DMS53 treated with DMSO at 0.1 percent for 48 hours (cell line): ENCODE data around the gene GP9.
"Not testable (repeated sequence)": the region's sequence is repeated elsewhere in the genome, so short reads cannot be mapped to it uniquely, and the experiment has no call there.

ENCODE experiments used
- DNase-seq: peaks from one replicate; lab custom pipeline; 2025; ENCODE audit not compliant: unreplicated experiment; lab: John Stamatoyannopoulos, UW

Gene GP9

DNA sequence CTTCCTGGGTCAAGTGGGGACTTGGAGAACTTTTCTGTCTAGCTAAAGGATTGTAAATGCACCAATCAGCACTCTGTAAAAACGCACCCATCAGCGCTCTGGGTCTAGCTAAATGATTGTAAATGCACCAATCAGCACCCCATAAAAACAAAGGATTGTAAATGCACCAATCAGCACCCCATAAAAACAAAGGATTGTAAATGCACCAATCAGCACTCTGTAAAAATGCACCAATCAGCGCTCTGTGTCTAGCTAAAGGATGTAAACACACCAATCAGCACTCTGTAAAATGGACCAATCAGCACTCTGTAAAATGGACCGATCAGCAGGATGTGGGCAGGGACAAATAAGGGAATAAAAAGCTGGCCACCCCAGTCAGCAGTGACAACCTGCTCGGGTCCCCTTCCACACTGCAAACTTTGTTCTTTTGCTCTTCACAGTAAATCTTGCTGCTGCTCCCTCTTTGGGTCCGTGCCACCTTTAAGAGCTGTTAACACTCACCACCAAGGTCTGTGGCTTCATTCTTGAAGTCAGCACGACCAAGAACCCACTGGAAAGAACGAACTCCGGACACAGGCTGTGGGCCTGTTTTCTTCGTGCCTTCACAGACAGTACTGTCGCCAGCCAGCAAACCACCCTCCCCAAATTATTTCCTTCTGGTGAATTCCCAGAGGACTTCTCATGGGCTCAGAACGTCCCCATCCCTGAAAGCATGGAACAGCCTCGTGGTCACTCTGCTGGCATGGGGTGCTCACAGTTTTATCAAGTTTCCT lies 8.9 kb downstream of the GP9 start:
- DNase-seq = not testable (repeated sequence)

DNA sequence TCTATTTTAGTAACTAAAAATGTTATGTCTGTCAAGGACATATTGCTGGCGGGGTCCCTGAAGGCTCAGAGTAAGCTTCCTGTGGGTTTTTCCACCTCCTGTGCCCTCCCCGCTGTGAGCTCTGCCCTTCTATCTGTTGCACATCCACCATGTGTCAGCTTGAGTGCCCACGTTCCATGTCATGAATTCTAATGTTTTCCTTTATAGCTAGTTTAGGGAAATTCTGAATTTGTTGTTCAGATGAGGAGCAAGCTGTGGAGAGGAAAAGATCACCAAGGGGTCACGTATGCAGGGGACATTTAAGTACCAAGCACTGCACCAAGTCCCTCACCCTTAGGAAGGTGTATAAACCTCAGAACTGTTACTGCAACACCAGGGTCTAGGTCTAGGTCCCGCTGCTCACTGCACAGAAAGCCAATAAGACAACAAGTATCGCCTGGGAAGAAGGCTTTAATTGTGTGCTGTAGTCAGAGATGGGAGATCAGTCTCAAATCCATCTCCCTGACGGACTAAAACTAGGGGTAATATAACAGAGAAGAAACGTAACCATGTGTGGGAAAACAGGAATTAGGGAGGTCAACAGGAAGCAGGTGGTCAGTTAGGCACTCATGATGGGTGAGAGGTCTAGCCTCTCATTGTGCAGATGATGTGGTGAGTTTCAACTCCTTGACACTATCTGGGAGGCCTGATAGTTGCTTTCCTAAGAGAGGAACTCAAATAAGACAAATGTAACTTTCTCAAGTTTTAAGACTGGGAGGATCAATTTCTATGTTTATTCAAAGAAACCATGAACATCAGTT lies 9.7 kb downstream of the GP9 start:
- DNase-seq = no peak

DNA sequence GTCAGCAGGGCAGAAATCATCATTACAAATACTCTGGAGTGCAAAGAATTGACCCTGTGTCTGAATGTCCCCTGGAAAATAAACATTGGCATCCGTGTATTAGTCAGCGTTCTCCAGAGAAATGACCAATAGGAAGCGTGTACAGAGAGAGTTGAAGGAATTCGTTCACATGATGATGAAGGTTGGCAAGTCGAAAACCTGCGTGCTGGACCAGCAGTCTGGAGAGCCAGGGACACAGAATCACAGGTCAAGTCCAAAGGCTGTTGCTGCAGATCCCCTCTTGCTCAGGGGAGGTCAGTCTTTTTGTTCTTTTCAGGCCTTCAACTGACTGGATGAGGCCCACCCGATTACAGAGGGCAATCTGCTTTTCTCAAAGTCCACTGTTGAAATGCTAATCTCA lies 16.6 kb downstream of the GP9 start:
- DNase-seq = no peak

DNA sequence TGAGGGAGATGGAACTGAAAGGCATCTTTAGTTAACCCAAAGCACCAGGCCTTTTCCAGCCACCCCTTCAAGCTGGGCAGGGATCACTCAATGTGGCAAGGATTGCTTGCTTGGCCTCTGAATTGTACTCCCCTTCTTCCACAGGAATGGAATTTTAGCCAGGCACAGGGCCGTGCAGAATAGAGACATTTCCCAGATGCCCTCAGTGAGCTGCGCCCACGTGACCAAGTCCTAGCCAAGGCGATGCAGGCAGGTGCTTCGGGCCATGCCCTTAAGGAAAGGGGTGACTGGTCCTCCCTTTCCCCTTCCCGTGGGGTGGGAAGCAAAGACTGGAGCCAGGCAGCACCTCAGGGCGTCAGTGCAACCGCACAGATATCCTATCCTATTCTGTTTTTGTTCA lies 17.9 kb downstream of the GP9 start:
- DNase-seq = no peak

DNA sequence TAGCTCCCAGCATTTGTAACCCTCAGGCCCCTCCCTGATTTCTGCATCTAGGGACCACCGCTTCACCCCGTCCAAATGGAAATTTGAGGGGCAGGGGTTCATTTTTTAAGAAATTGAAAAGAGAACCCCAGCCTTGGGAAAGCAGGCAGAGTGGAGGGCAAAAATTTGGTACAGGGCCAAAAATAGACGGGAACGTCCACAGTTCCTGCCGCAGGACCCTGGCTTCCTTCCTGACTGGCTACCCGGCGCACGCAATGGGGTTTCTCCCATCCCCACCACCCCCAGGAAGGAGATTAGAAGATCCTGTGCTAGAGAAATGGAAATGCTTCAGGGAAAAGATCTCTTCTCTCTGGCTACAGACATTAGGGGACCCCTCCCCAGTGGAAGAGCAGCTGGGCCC lies 20.9 kb downstream of the GP9 start:
- DNase-seq = no peak

DNA sequence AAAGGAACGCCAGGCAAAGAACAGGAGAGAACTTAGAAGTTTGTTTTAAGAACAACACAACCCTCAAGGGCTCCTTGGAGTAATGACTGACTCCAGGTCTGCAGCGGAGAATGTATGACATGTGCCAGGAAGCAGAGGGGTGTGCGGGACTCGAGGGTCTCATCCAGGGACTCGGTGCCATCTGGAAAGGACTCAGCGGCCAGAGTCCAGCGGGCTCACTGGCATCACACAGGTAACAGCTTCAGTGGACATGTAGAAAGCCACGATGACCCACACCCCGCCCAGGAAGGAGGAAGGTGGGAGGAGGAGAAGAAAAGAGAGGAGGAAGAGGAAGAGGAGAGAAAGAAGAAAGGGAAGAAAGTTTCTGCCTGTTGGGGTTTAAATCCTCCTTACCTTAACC lies 21.4 kb downstream of the GP9 start:
- DNase-seq = no peak

DNA sequence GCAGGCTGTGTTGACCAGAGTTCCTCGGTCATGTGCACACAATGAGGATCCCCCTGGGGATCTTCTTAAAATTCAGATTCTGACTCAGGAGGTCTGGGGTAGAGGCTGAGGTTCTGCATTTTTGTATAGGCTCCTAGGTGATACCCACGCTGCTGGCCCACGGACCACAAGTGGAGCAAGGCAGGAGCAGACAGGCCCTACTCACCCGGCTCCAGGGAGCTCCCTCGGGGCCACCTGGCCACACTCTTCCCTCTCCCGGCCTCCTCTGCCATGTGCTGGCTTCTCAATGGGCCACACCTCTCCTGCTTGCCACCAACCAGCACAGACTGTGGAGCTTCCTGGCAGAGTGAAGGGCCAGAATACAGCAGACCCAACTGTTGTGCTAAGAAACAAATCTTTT lies 23.9 kb downstream of the GP9 start:
- no peak for DNase-seq

DNA sequence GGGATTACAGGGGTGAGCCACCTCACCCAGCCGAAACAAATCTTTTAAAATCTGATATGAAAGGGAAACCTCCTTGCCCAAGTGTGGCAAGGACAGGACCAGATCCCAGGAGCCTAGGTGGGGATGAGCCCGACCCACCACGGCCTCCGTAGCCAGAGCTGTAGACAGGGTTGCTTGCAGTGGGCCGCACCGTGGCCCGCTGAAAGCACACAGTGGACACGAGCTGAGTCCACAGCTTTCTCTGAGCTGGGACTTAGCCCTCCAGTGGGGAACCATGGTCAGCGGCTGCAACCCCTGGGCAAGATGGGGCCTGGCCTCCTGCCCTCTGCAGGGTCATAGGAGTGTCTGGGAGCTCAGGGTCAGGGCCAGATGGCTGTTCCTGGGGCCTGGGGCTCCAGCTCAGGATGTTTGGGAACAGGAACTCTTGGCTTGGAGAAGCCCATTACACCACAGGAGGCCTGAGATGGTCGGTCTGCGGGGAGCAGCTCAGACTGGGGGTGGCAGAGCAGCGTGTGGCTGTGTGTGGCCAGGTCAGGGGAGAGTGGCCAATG lies 24.7 kb downstream of the GP9 start:
- no peak for DNase-seq

DNA sequence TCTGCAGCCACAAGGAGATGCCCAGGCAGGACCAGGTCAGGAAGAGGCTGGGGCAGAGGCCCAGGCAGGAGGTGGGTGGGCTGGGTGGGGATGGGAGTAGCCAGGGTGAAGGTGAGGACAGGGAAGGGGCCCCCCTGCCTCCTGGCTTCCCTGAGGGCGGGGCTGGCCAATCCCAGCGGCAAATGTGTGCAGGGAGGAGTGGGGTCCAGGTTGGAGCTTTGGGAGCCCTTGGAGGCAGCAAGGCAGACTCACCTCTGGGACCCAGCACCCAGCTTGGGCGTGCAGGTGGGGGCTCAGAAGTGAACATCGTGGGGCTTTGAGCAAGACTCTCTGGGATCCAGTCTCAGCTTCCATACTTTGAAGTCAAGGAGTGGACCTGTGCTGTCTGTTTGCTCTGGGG lies 25.2 kb downstream of the GP9 start:
- DNase-seq = no peak

DNA sequence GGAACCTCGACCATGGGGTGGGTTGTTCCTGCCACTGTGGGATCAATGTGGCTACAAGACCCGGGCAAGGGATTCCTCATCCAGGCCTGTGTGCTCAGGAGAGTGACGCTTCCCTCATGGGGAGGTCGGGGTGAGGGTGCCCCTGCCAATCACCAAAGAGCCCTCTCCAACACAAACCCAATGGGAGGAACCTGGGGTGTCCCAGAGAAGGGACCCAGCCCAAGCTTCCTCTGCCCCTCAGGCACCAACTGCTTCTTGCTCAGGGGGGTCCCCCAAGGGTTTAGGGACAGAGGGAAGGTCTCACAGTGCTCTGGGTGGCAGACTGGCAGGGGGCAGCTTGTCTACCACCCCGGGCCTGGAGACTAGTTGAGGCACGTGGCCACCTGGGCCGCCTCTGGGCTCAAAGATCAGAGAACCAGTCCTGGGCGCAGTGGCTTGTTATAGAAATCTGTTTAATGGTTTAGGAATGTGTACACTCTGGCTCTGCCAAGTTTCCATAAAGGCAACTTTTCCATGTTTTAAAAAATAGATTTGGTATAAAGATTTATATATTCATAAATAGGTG lies 26.6 kb downstream of the GP9 start:
- DNase-seq = no peak

DNA sequence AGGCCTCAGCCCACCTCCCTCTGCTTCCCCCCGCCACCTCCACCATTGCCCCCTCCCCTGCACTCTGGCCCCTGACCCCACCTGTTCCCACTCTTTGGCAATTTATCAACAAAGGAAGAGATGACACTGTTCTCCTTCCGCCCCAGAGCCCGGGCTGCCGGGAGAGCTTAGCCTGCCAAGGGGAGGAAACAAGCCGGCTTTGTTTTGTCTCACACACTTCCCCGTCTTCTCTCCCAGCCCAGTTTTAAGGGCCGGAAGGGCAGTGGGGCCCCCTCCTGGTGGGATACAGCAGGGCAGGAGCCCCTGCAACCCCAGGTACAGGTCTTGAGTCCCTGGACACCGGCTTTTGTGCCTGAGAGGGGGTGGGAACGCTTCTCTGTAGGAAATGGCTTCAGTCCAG lies 27.3 kb downstream of the GP9 start:
- not testable (repeated sequence) for DNase-seq

DNA sequence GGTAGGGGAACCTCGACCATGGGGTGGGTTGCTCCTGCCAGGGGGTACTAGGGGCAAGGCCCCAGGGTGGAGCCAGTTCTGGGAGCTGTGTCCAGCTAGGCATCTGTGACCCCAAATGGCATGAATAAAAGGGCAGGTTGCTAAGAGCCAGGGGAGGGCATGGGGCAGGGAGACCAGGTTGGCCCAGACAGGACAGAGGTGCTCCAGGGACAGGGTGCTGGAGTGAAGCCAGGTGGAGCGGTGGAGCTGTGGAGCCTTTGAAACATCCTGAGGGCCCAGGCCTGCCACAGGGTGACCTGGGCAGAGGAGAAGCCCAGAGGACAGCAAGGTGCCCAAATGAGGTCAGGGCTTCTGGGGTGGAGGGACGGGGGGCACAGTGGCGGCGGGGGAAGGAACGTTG lies 27.7 kb downstream of the GP9 start:
- DNase-seq = not testable (repeated sequence)

DNA sequence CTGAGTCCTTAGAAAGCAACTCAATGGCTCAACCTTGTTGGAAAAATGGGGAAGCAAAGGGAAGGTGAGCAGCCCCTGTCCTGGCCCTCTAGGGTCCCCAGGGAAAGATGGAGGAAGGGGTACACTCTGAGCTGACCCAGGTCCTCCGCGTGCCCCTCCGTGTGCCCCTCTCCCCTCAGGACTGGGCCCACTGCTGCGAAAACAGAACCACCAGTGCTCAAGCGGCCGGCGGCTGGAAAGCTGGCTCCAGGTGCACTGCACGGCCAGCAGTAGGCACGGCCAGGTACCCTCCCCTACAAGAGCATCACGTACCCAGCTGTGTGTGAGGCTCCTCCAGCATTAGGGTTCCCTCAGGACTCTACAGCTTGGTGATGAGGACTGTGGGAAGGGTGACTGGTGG lies 34.7 kb downstream of the GP9 start:
- DNase-seq = no peak

DNA sequence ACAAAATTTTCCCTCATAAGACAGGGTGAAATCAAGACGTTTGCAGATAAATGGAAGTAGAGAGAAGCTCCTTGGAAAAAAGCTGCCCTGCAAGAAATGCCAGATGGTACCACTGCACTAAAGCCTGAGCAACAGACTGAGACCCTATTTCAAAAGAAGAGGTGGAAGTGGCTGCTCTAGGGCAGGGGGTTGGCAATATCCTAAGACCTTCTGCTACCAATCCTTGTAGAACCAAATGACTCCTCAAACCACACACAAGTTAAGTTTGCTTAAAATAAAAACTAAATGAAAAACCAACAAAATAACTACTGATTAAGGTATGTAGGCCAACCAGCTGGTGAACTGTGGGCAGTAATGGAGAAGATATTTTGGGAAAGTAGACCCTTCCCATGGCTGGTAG lies 39.7 kb downstream of the GP9 start:
- DNase-seq = no peak

DNA sequence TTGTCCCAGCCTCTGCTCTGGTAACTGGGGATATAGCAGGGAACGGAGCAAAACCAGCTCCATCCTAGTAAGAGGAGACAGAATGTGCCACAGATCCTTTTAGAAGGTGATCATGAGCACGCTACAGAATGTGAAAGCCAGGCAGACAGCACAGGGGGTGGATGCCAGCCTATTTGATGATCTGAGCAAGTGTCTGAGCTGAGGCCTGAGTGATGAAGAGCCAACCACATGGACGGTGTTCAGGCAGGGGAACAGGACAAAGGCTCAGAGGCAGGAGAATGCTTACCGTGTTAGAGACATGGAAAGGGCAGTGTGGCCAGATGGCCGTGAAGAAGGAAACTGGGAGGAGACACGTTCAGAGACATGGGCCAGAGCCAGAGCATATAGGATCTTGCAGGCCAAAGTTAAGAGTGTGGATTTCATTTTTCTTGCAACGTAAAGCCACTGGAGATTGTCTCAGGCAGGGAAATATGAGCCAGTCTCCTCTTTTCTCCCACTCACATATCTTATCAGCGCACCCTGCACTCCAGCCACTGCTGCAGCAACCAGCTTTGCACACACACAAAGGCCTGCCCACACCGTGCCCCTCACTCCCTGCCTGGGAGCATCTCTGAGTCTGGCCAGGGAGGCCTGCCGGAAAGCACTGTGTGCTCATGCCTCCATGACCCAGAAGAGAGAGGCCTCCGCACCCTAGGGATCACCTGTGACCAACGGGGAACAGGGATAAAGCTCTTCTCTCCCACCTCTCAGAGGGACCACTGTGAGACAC lies 41.0 kb downstream of the GP9 start:
- DNase-seq = no peak

DNA sequence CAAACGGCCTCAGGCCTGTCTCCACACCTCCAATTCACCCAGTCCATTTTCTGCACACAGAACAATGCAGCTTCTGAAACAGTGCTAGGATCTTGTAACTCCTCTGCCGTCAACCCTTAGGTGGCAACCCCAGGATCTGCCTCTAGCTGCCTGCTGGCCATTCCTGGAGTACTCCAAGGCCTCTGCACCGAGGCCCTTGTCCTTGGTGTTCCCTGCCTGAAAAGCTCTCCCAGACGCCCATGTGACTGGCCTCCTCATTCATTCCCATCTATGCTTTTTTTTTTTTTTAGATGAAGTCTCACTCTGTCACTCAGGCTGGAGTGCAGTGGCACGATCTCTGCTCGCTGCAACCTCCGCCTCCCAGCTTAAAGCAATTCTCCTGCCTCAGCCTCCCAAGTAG lies 42.7 kb downstream of the GP9 start:
- no peak for DNase-seq

DNA sequence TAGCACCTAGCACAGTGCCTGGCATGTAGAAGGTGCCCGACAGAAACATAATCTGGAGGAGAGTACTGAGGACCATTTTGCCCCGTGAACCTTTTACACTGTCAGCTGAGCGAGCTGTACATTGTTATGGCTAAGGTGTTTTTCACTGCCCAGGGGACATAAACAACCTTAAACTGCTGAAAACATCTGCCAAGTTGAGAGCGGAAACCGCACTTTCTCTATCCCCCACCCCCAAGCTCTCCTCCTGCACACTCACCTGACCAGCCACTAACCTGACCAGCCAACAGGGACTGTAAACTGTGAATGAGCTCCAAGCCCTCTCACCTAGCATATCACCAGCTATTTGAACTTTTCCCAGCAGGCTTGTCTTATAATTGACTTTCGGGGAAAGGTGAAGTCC lies 43.5 kb downstream of the GP9 start:
- no peak for DNase-seq

DNA sequence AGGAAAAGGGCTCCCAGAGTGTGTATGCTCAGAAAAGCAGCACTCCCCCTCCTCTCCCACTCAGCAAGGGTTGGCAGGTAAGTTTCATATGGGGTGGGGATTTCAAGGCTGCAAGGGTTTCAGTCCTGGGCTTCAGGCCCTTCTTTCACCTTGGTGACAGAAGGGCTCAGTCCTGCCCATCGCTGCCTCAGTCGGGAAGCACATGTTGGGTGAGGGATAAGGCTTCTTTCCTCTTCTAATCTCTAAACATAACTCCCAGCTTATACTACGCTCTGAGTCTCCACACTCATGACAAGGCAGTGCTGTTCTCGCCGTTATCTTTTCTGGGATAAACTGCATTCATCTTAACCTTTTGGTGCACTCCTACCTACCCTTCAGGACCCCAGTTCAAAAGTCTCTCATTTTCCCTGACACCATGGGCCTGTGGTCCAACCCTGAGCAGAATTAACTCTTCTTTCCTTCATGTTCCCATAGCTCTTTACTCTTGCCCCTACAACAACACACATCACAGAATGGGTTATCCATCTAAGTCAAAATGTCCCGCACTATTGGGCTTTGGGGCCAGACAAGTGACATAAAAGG lies 44.0 kb downstream of the GP9 start:
- no peak for DNase-seq

DNA sequence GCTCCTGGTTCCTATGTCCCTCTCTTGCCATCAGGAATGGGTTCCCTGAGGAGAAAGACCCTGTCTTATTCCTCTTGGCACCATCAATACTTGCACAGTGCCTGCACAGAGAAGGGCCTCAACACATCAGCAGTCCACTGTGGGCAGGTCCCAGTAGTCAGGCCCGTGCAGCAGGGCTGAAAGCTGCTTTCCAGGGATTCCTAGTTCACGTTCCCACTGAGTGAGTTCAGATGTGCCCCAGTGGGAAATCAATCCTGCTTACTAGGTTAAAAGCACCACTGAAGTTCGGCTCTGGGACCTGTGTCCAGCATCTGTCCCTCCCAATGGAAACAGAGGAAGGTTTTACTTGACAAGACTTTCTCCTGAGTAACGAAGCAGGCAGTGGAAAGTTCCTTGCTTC lies 45.3 kb downstream of the GP9 start:
- no peak for DNase-seq

DNA sequence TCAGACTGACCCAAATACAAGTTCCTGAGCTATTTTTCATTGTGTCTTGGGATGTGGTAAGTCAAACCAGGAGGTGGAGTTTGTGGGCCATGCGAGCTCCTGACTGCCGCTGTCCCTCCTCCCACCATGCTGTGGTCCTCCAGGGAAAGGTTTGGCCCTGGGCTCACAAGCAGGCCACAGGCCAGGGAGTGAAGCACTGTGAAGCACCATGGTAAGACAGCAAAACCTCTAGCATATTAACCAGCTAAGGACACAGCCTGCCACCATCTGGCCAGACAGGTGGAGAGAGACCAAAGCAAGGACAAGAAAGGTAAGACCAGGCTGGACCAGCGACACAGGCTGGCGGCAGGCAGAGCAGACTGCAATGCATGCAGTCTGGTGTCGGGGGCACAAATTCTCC lies 45.7 kb downstream of the GP9 start:
- no peak for DNase-seq
